ENCODE data around the gene CLN3.
"Not testable (repeated sequence)": the region's sequence is repeated elsewhere in the genome, so short reads cannot be mapped to it uniquely, and the experiment has no call there.

The CLN3 gene

DNA sequence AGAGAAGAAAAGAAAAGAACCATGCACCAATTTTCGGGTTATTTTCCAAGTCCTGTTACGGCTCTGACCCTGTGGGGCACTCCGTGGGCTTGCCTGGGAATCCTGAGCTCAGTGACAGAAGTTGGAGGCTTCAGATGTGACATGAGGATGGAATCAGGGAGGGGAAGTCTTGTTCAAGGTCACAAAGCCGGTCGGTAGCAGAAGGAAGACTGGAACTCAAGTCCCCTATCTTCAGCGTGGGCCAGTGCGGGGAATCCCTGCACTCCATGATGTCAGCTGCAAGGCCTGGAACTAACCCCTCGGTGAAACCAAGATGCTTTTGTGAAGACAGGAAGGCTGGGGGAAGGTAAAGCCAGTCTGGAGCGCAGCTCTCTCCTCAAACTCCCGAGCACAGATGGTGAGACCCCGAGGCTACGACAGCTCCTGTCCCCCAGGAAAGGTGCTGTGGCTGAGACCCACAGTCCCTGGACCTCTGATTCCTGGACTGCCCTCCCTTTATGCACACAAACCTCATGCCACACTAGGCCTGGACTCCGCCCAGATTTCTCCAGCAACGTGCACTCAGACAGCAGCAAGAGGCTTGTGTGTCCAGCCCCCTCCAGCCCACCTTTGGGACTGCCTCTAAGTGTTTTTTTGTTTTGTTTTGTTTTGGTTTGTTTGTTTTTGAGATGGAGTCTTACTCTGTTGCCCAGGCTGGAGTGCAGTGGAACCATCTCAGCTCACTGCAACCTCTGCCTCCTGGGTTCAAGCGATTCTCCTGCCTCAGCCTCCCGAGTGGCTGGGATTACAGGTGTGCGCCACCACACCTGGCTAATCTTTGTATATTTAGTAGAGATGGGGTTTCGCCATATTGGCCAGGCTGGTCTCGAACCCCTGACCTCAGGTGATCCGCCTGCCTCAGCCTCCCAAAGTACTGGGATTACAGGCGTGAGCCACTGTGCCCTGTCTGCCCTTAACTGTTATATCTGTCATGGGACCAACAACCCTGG is 20.2 kb upstream of the CLN3 start:
- Histone ChIP-seq H3K9me3 (replicated peaks; ENCODE audit: low read length) (no peaks in the 10 kb centered on the region), H3K4me1 (ENCODE audit: control insufficient read depth, insufficient read depth, low read length) (no peaks in the 10 kb centered on the region), H3K4me2 (ENCODE audit: low read length) (no peak overlapping the region), H3K36me3 (ENCODE audit: insufficient read depth, low read length) (no peaks in the 10 kb centered on the region), H3K27me3 (ENCODE audit: control insufficient read depth, insufficient read depth, low read length) (peaks cover 1% of the 10 kb centered on the region), H3K9ac (ENCODE audit: low read depth, low read length) (no peak overlapping the region), H3K4me3 (ENCODE audit: low read length) (no peak overlapping the region)

GRCh38 chr16:28511031-28511430 is 19.2 kb upstream of the CLN3 start:
- Histone ChIP-seq H3K4me2 (ENCODE audit: low read length) (no peak overlapping the region), H3K9ac (ENCODE audit: low read depth, low read length) (no peak overlapping the region), H3K36me3 (ENCODE audit: insufficient read depth, low read length) (no peaks in the 10 kb centered on the region), H3K27me3 (ENCODE audit: control insufficient read depth, insufficient read depth, low read length) (peaks cover 7% of the 10 kb centered on the region), H3K9me3 (replicated peaks; ENCODE audit: low read length) (no peaks in the 10 kb centered on the region), H3K4me3 (ENCODE audit: low read length) (no peak overlapping the region), H3K4me1 (ENCODE audit: control insufficient read depth, insufficient read depth, low read length) (no peaks in the 10 kb centered on the region)

GRCh38 chr16:28505489-28506137 is 13.7 kb upstream of the CLN3 start:
- Histone ChIP-seq H3K9me3 (replicated peaks; ENCODE audit: low read length) (no peaks in the 10 kb centered on the region), H3K9ac (ENCODE audit: low read depth, low read length) (no peak overlapping the region), H3K36me3 (ENCODE audit: insufficient read depth, low read length) (no peaks in the 10 kb centered on the region), H3K4me3 (ENCODE audit: low read length) (no peak overlapping the region), H3K4me2 (ENCODE audit: low read length) (no peak overlapping the region), H3K4me1 (ENCODE audit: control insufficient read depth, insufficient read depth, low read length) (no peaks in the 10 kb centered on the region), H3K27me3 (ENCODE audit: control insufficient read depth, insufficient read depth, low read length) (peaks cover 28% of the 10 kb centered on the region)

DNA sequence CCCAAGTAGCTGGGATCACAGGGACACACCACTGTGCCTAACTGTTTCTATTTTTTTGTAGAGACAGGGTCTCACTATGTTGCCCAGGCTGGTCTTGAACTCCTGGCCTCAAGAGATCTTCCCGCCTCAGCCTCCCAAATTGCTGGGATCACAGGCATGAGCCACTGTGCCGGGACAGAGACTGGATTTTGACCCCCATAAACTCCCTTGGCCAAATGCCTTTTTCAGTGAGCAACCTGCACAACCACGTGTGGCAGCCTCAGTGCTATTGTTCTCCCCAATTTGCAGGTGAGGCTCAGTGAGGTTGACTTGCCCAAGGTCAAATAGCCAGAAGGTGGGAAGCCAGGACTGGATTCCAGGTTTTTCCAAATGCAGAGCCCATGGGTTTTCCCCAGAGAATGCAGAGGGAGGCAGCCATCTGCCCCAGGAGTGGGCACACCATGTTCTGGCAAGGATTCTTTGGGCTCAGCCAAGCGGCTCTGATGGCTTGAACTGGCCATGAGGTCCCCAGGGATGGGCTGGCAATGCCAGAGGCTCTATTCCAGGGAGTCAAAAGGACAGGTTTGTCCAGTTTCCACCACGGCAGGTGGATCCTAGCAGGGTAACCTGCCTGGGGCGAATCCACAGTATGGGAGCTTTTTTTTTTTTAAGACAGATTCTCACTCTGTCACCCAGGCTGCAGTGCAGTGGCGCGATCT is 13.0 kb upstream of the CLN3 start:
- Histone ChIP-seq H3K36me3 (ENCODE audit: insufficient read depth, low read length) (no peaks in the 10 kb centered on the region), H3K27me3 (ENCODE audit: control insufficient read depth, insufficient read depth, low read length) (peaks cover 30% of the 10 kb centered on the region), H3K4me1 (ENCODE audit: control insufficient read depth, insufficient read depth, low read length) (no peaks in the 10 kb centered on the region), H3K9ac (ENCODE audit: low read depth, low read length) (no peak overlapping the region), H3K4me3 (ENCODE audit: low read length) (no peak overlapping the region), H3K4me2 (ENCODE audit: low read length) (no peak overlapping the region), H3K9me3 (replicated peaks; ENCODE audit: low read length) (no peaks in the 10 kb centered on the region)

GRCh38 chr16:28503470-28504259 is 11.8 kb upstream of the CLN3 start:
- no peaks in the 10 kb centered on the region for H3K9me3 ChIP-seq (replicated peaks; ENCODE audit: low read length)
- no peaks in the 10 kb centered on the region for H3K4me1 ChIP-seq (ENCODE audit: control insufficient read depth, insufficient read depth, low read length)
- H3K4me3 ChIP-seq (ENCODE audit: low read length): no peak overlapping the region
- no peak overlapping the region for H3K4me2 ChIP-seq (ENCODE audit: low read length)
- no peaks in the 10 kb centered on the region for H3K36me3 ChIP-seq (ENCODE audit: insufficient read depth, low read length)
- peaks cover 36% of the 10 kb centered on the region for H3K27me3 ChIP-seq (ENCODE audit: control insufficient read depth, insufficient read depth, low read length)
- no peak overlapping the region for H3K9ac ChIP-seq (ENCODE audit: low read depth, low read length)

DNA sequence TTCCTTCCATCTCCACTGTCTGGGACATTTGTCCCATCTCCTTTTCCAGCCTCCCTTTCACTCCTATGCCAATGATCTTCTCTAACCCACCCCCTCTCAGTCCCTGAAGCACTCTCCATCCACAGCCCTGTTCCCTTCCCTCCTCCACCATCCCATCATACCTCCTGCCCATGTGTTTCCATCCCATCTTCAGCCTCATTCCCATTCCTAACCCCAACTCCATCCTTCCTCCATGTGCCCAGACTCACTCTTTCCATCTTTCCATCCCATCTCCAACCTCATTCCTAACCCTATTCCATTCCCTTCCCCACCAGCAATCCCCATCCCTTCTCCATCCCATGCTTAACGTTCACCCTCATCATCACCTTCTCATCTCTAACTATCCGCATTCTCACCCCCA is 10.4 kb upstream of the CLN3 start:
- Histone ChIP-seq H3K36me3 (ENCODE audit: insufficient read depth, low read length) (no peaks in the 10 kb centered on the region), H3K27me3 (ENCODE audit: control insufficient read depth, insufficient read depth, low read length) (peaks cover 47% of the 10 kb centered on the region), H3K9me3 (replicated peaks; ENCODE audit: low read length) (no peaks in the 10 kb centered on the region), H3K9ac (ENCODE audit: low read depth, low read length) (no peak overlapping the region), H3K4me1 (ENCODE audit: control insufficient read depth, insufficient read depth, low read length) (no peaks in the 10 kb centered on the region), H3K4me2 (ENCODE audit: low read length) (no peak overlapping the region), H3K4me3 (ENCODE audit: low read length) (no peak overlapping the region)

DNA sequence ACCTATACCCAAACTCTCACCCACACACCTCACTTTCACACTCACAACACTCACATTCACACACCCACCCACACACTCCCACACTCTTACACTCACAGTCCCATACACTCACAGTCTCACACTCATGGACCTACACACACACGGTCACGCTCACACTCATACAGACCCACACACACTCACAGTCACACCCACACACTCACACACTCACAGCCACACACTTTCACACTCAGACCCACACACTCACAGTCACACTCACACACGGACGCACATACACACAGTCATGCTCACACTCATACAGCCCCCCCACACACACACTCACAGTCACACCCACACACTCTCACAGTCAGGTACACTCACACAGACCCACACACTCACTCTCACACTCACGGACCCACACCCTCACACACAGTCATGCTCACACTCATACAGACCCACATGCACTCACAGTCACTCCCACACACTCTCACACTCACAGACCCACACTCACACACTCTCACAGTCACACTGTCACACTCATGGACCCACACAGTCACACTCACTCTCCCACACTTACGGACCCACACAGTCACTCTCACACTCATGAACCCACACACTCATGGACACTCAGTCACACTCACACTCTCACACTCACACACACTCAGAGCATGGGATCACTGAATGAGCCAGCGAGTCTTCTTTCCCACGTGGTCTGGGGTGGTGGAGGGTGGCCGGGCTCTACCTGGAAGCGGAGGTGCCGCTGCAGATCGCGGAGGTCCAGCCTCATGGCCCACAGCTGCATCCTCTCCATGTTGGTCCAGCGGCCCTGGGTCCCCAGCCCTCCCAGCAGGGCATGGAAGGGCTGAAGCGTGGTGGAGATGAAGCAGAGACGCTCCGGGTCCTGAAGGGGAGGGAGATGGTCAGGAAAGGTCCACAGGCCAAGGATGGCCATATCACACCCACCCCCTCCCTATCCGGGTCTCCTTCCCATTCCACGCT is 9.7 kb upstream of the CLN3 start:
- Histone ChIP-seq H3K4me2 (ENCODE audit: low read length) (no peak overlapping the region), H3K4me3 (ENCODE audit: low read length) (no peak overlapping the region), H3K27me3 (ENCODE audit: control insufficient read depth, insufficient read depth, low read length) (peaks cover 44% of the 10 kb centered on the region), H3K4me1 (ENCODE audit: control insufficient read depth, insufficient read depth, low read length) (no peaks in the 10 kb centered on the region), H3K9ac (ENCODE audit: low read depth, low read length) (no peak overlapping the region), H3K9me3 (replicated peaks; ENCODE audit: low read length) (no peaks in the 10 kb centered on the region), H3K36me3 (ENCODE audit: insufficient read depth, low read length) (no peaks in the 10 kb centered on the region)

DNA sequence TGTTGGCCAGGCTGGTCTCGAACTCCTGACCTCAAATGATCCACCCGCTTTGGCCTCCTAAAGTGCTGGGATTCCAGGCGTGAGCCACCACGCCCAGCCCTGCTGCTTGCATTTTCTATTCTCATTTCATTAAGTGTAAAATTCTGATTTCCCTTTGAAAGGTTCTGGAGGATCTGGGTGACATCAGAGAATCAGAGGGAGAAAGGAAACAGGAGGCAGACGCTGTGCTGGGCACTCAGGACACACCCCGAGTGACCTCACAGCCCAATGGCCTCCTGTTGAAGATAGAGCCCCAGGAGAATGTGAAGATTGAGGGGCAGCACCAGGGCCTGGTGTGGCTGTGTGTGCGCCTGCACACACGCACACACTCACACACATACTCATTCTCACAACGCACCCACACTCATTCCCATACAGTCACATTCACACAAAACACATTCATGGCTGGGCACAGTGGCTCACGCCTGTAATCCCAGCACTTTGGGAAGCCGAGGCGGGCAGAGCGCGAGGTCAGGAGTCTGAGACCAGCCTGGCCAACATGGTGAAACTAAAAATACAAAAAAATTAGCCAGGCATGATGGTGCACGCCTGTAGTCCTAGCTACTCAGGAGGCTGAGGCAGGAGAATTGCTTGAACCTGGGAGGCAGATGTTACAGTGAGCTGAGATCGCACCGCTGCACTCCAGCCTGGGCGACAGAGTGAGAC is 8.8 kb upstream of the CLN3 start:
- H3K4me3 ChIP-seq (ENCODE audit: low read length); H3K36me3 ChIP-seq (ENCODE audit: insufficient read depth, low read length); H3K4me1 ChIP-seq (ENCODE audit: control insufficient read depth, insufficient read depth, low read length); H3K9ac ChIP-seq (ENCODE audit: low read depth, low read length); H3K4me2 ChIP-seq (ENCODE audit: low read length); H3K9me3 ChIP-seq (replicated peaks; ENCODE audit: low read length): not testable (repeated sequence)
- peaks cover 37% of the 10 kb centered on the region for H3K27me3 ChIP-seq (ENCODE audit: control insufficient read depth, insufficient read depth, low read length)

DNA sequence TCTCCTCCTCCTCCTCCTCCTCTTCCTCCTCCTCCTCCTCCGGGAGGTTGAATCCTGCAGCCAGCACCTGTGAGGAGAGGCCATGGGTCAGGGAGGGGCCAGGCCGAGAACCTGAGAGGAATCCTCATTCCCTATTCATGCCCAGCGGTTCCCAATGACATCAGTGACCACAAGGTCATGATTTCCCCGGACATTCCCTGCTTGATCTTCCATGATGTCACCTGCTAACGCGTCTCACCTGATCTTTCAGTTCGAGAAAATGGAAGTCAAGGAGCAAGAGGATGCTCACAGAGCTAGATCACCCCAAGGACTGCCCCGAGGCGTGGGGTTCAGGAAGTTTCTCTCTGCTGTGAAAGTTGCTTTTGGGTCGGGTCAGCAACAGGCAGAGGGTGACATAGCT is 8.0 kb upstream of the CLN3 start:
- no peak overlapping the region for H3K4me2 ChIP-seq (ENCODE audit: low read length)
- H3K4me3 ChIP-seq (ENCODE audit: low read length): no peak overlapping the region
- H3K4me1 ChIP-seq (ENCODE audit: control insufficient read depth, insufficient read depth, low read length): no peaks in the 10 kb centered on the region
- no peaks in the 10 kb centered on the region for H3K9me3 ChIP-seq (replicated peaks; ENCODE audit: low read length)
- H3K9ac ChIP-seq (ENCODE audit: low read depth, low read length): no peak overlapping the region
- H3K27me3 ChIP-seq (ENCODE audit: control insufficient read depth, insufficient read depth, low read length): peaks cover 30% of the 10 kb centered on the region
- no peaks in the 10 kb centered on the region for H3K36me3 ChIP-seq (ENCODE audit: insufficient read depth, low read length)

All from skeletal muscle satellite cell (primary cell).